OCI-LY7 (cell line): ENCODE measurements around the gene RRM1.

ENCODE experiments used
- CTCF ChIP-seq: fragments of 200-600 bp; sonication (generic); conservative IDR thresholded peaks from 2 replicates; pipeline ENCODE4 v1.5.1; 2014; ENCODE audit warnings: mild to moderate bottlenecking, antibody characterized with exemption, low read length, moderate library complexity, mixed read lengths
- EZH2phosphoT487 ChIP-seq: fragments of 200-600 bp; sonication (generic); IDR thresholded peaks from 2 replicates; pipeline ENCODE4 v1.6.1; 2018; ENCODE audit warnings: low read depth, borderline replicate concordance, mild to moderate bottlenecking, mixed run types, antibody characterized with exemption, low read length, moderate library complexity, mixed read lengths

- TF ChIP-seq CTCF (no peak), EZH2phosphoT487 (no peak)
Measured at GRCh38 chr11:4125141-4125540, 30.5 kb downstream of the RRM1 start.
